Measurements from ENCODE around the gene SART1. TPM values are rescaled to one million over a fixed set of nuclear protein-coding genes. Genes with fewer than 3 reads are reported as not detected.

SART1 gene
- total RNA-seq, 1 experiment from 2014 or later, result 240 TPM

GRCh38 chr11:65953471-65953870, 8.1 kb upstream of the SART1 start:
- POLR2A ChIA-PET (ENCODE audit: unreplicated experiment), result no interaction called here
- ATAC-seq (no peak), DNase-seq (no peak)
- Histone ChIP-seq H3K9me3 (ENCODE audit: low read length) (no peaks in the 10 kb centered on the region), H3K9me2 (replicated peaks; ENCODE audit: low read length) (no peaks in the 10 kb centered on the region), H3K27me3 (ENCODE audit: low read length) (no peaks in the 10 kb centered on the region), H3F3A (ENCODE audit: low read length, unreplicated experiment) (no peaks in the 10 kb centered on the region), H3K27ac (ENCODE audit: low read length) (no peak overlapping the region), H4K20me1 (ENCODE audit: low read length) (no peaks in the 10 kb centered on the region), H2AFZ (ENCODE audit: low read length) (no peak overlapping the region), H3K4me2 (ENCODE audit: low read length) (no peak overlapping the region), H3K9ac (ENCODE audit: low read length) (no peak overlapping the region), H3K79me2 (ENCODE audit: low read length) (no peaks in the 10 kb centered on the region), H3K4me3 (ENCODE audit: low read length) (no peak overlapping the region), H3K36me3 (ENCODE audit: low read depth, low read length) (no peaks in the 10 kb centered on the region), H3K4me1 (ENCODE audit: insufficient read depth, low read length) (no peaks in the 10 kb centered on the region)
- CTCF ChIA-PET, result interaction anchor here (0.7 kb wide), 1 partner anchor 28 kb away, joined by 5 read pairs; no protein-coding TSS in a partner anchor
- BruUV-seq (replicated peaks), result no TSS peak
- intact Hi-C loops (cut with micrococcal nuclease), result no loop called here
- TF ChIP-seq EZH2phosphoT487 (IDR thresholded peaks at IDR 0.05; ENCODE audit: borderline replicate concordance, low read length) (no peak), EZH2 (IDR thresholded peaks at IDR 0.05; ENCODE audit: low read length, unreplicated experiment) (no peak), CTCF (conservative IDR thresholded peaks at IDR 0.05; ENCODE audit: low read depth, low read length) (no peak)

- Histone ChIP-seq H2AFZ (ENCODE audit: low read length) (no peak overlapping the region), H3K79me2 (ENCODE audit: low read length) (no peaks in the 10 kb centered on the region), H3K4me2 (ENCODE audit: low read length) (no peak overlapping the region), H3K9me2 (replicated peaks; ENCODE audit: low read length) (no peaks in the 10 kb centered on the region), H3K4me1 (ENCODE audit: insufficient read depth, low read length) (no peaks in the 10 kb centered on the region), H3K27ac (ENCODE audit: low read length) (no peak overlapping the region), H3F3A (ENCODE audit: low read length, unreplicated experiment) (no peaks in the 10 kb centered on the region), H3K27me3 (ENCODE audit: low read length) (no peaks in the 10 kb centered on the region), H3K9ac (ENCODE audit: low read length) (no peak overlapping the region), H3K9me3 (ENCODE audit: low read length) (no peaks in the 10 kb centered on the region), H4K20me1 (ENCODE audit: low read length) (no peaks in the 10 kb centered on the region), H3K4me3 (ENCODE audit: low read length) (no peak overlapping the region), H3K36me3 (ENCODE audit: low read depth, low read length) (no peaks in the 10 kb centered on the region)
- ChIA-PET POLR2A (ENCODE audit: unreplicated experiment) (no interaction called here), CTCF (no interaction called here)
- BruUV-seq (replicated peaks), result no TSS peak
- no peak for ATAC-seq
- TF ChIP-seq EZH2phosphoT487 (IDR thresholded peaks at IDR 0.05; ENCODE audit: borderline replicate concordance, low read length) (no peak), CTCF (conservative IDR thresholded peaks at IDR 0.05; ENCODE audit: low read depth, low read length) (no peak), EZH2 (IDR thresholded peaks at IDR 0.05; ENCODE audit: low read length, unreplicated experiment) (no peak)
- no peak for DNase-seq
- intact Hi-C loops (cut with micrococcal nuclease), result no loop called here
Observed at GRCh38 chr11:65954771-65955170, 6.8 kb upstream of the SART1 start.

- no peak for TF ChIP-seq EZH2 (IDR thresholded peaks at IDR 0.05; ENCODE audit: low read length, unreplicated experiment)
- TF ChIP-seq EZH2phosphoT487 (IDR thresholded peaks at IDR 0.05; ENCODE audit: borderline replicate concordance, low read length), result no peak
- no peak for TF ChIP-seq CTCF (conservative IDR thresholded peaks at IDR 0.05; ENCODE audit: low read depth, low read length)
- Histone ChIP-seq H3K9me3 (ENCODE audit: low read length) (no peaks in the 10 kb centered on the region), H3K27ac (ENCODE audit: low read length) (no peak overlapping the region), H3K9ac (ENCODE audit: low read length) (no peak overlapping the region), H3F3A (ENCODE audit: low read length, unreplicated experiment) (no peaks in the 10 kb centered on the region), H3K36me3 (ENCODE audit: low read depth, low read length) (no peaks in the 10 kb centered on the region), H3K9me2 (replicated peaks; ENCODE audit: low read length) (no peaks in the 10 kb centered on the region), H2AFZ (ENCODE audit: low read length) (no peak overlapping the region), H3K79me2 (ENCODE audit: low read length) (peaks cover 21% of the 10 kb centered on the region), H4K20me1 (ENCODE audit: low read length) (no peaks in the 10 kb centered on the region; the same call in 1 of the 2 replicates), H3K27me3 (ENCODE audit: low read length) (no peaks in the 10 kb centered on the region), H3K4me1 (ENCODE audit: insufficient read depth, low read length) (peaks cover 8% of the 10 kb centered on the region), H3K4me2 (ENCODE audit: low read length) (no peak overlapping the region), H3K4me3 (ENCODE audit: low read length) (no peak overlapping the region)
- CTCF ChIA-PET, result no interaction called here
- intact Hi-C loops (cut with micrococcal nuclease), result no loop called here
- DNase-seq (no peak), ATAC-seq (no peak)
- POLR2A ChIA-PET (ENCODE audit: unreplicated experiment), result no interaction called here
- no TSS peak for BruUV-seq (replicated peaks)
Observed at GRCh38 chr11:65958291-65958690, 3.2 kb upstream of the SART1 start.
